Neural cell (in vitro differentiated cells): Measurements from ENCODE around the gene NAALADL1. TPM values are rescaled to one million over a fixed set of nuclear protein-coding genes. Genes with fewer than 3 reads are reported as not detected.

Experiments
- H2AFZ ChIP-seq: fragments of 200-600, 300-800 bp; sonication (generic), shearing (Covaris generic); 2 replicates; pipeline ENCODE4 v1.6.0; 2014; ENCODE audit warnings: low read depth, mild to moderate bottlenecking, antibody characterized with exemption, low read length, moderate library complexity
- H3F3A ChIP-seq: fragments of 200-600 bp; shearing (Covaris generic); 2 replicates; pipeline ENCODE4 v1.6.1; 2016; ENCODE audit warnings: mild to moderate bottlenecking, moderate library complexity, mixed read lengths, antibody characterized with exemption, low read length; ENCODE audit not compliant: insufficient read depth, poor library complexity, severe bottlenecking
- H3K27ac ChIP-seq: fragments of 200-600, 300-800 bp; sonication (generic), shearing (Covaris generic); 2 replicates; pipeline ENCODE4 v1.5.1; 2014; ENCODE audit warnings: mild to moderate bottlenecking, low read length, moderate library complexity
- H3K27me3 ChIP-seq: fragments of 300-800, 200-600 bp; sonication (generic), shearing (Covaris generic); 2 replicates; pipeline ENCODE4 v1.6.0; 2014; ENCODE audit warnings: mild to moderate bottlenecking, low read depth, low read length, moderate library complexity; ENCODE audit not compliant: insufficient read depth
- H3K36me3 ChIP-seq: fragments of 300-800, 200-600 bp; sonication (generic), shearing (Covaris generic); 2 replicates; pipeline ENCODE4 v1.5.1; 2014; ENCODE audit warnings: mild to moderate bottlenecking, antibody characterized with exemption, low read length, moderate library complexity; ENCODE audit not compliant: insufficient read depth
- H3K4me2 ChIP-seq: fragments of 300-800, 200-600 bp; sonication (generic), shearing (Covaris generic); 2 replicates; pipeline ENCODE4 v1.6.0; 2014; ENCODE audit warnings: mild to moderate bottlenecking, low read length
- H3K4me3 ChIP-seq: fragments of 300-800, 200-600 bp; sonication (generic), shearing (Covaris generic); 2 replicates; pipeline ENCODE4 v1.5.1; 2014; ENCODE audit warnings: mild to moderate bottlenecking, low read length, moderate library complexity
- H3K79me2 ChIP-seq: fragments of 200-600 bp; shearing (Covaris generic); replicated peaks from 2 replicates; pipeline ENCODE4 v1.6.0; 2014; ENCODE audit warnings: mild to moderate bottlenecking, low read length, moderate library complexity; ENCODE audit not compliant: insufficient read depth
- H3K9ac ChIP-seq: fragments of 300-800, 200-600 bp; sonication (generic), shearing (Covaris generic); 2 replicates; pipeline ENCODE4 v1.6.1; 2016; ENCODE audit warnings: mild to moderate bottlenecking, low read length, mixed read lengths
- H3K9me2 ChIP-seq: fragments of 200-600 bp; shearing (Covaris generic); 2 replicates; pipeline ENCODE4 v1.6.1; 2016; ENCODE audit warnings: mild to moderate bottlenecking, low read length, mixed read lengths; ENCODE audit not compliant: insufficient read depth
- H3K9me3 ChIP-seq: fragments of 200-600, 300-800 bp; sonication (generic), shearing (Covaris generic); 2 replicates; pipeline ENCODE4 v1.6.1; 2016; ENCODE audit warnings: mild to moderate bottlenecking, mixed run types, low read length, moderate library complexity, mixed read lengths
- H4K20me1 ChIP-seq: fragments of 200-600 bp; shearing (Covaris generic); 2 replicates; pipeline ENCODE4 v1.6.1; 2016; ENCODE audit warnings: mild to moderate bottlenecking, mixed run types; ENCODE audit not compliant: insufficient read depth
- EP300 ChIP-seq: fragments of 450-650 bp; conservative IDR thresholded peaks from 2 replicates; pipeline ENCODE4 v1.6.1; 2014; ENCODE audit warnings: antibody characterized with exemption, mild to moderate bottlenecking, moderate library complexity; ENCODE audit not compliant: poor library complexity, severe bottlenecking
- EZH2 ChIP-seq: fragments of 200-600, 300-800 bp; shearing (Covaris generic), sonication (generic); IDR thresholded peaks from 2 replicates; pipeline ENCODE4 v1.6.1; 2014; ENCODE audit warnings: antibody characterized with exemption, low read length, borderline replicate concordance, mild to moderate bottlenecking; ENCODE audit not compliant: insufficient read depth, poor library complexity, severe bottlenecking
- MXI1 ChIP-seq: fragments of 450-650 bp; conservative IDR thresholded peaks from 2 replicates; pipeline ENCODE4 v1.6.1; 2014; ENCODE audit warnings: antibody characterized with exemption, mild to moderate bottlenecking; ENCODE audit not compliant: poor library complexity, severe bottlenecking
- POLR2AphosphoS5 ChIP-seq: IDR thresholded peaks from 2 replicates; pipeline ENCODE4 v1.6.1; 2012
- RAD21 ChIP-seq: fragments of 450-650 bp; conservative IDR thresholded peaks from 2 replicates; pipeline ENCODE4 v1.6.1; 2014; ENCODE audit warnings: antibody characterized with exemption, mild to moderate bottlenecking, moderate library complexity
- SMC3 ChIP-seq: fragments of 450-650 bp; conservative IDR thresholded peaks from 2 replicates; pipeline ENCODE4 v1.6.1; 2014; ENCODE audit warnings: antibody characterized with exemption, mild to moderate bottlenecking, moderate library complexity; ENCODE audit not compliant: poor library complexity
- TAF1 ChIP-seq: IDR thresholded peaks from 2 replicates; pipeline ENCODE4 v1.6.1; 2012; ENCODE audit warnings: low read depth
- polyA plus RNA-seq: library from polyadenylated mRNA; depleted of rRNA; stranded (reverse); fragments of >200 nt; gene quantifications from 2 replicates; pipeline ENCODE4 v1.2.3, GENCODE V29; 2014
- TF ChIP-seq, protein P1 (sequence below): IDR thresholded peaks from 2 replicates; pipeline ENCODE4 v1.6.1; 2012; ENCODE audit warnings: borderline replicate concordance
- TF ChIP-seq, protein P2 (sequence below): fragments of 450-650 bp; IDR thresholded peaks from 2 replicates; pipeline ENCODE4 v1.5.1; 2014; ENCODE audit warnings: antibody characterized with exemption, mild to moderate bottlenecking, moderate library complexity; ENCODE audit not compliant: poor library complexity, severe bottlenecking

Gene NAALADL1
- polyA plus RNA-seq, 1 donor from 2014 or later = not detected

DNA sequence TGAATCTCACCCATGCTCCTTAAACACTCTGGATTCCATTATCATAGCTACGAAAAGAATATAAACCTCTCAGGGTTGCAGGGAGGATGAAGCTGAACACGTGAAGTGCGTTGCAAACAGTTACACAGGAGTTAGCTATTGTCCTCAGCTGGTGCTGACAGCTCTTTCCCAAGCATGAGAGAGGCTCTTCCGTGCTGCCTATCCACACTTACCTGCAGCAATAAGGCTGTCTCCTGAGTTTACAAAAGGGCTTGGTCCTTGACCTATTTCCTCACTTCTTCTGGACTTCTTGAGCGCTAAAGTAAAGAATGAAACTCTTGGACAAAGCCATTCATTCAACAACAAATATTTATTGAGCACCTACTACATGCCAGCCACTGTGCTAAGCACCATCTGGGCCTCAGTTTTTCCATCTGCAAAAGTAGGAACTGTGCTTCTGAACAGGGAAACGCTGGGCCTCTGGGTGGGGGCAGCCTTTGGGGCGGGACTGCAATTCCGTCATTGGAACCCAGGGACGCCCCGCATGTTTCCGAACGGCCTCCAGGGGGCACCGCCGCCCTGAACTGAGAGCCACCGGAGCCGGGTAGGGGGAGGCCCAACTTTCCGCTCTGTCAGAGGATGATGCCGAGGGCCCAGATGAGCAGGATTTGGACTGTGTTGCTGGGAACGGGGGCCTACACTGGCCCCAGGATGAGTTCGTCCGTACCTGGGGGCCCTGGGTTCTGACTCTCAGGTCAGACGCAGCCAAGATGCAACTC, 45.0 kb downstream of the NAALADL1 start:
- peak overlapping the region; percentile 92 for H2AFZ ChIP-seq
- H3K4me3 ChIP-seq = peak overlapping the region; percentile 90
- H3K4me2 ChIP-seq = no peak overlapping the region
- H3K27ac ChIP-seq = peak overlapping the region; percentile 82
- H3K9me2 ChIP-seq = no peaks in the 10 kb centered on the region
- peak overlapping the region; percentile 84 for H3K9ac ChIP-seq
- no peaks in the 10 kb centered on the region for H3K79me2 ChIP-seq
- H3K27me3 ChIP-seq = no peaks in the 10 kb centered on the region
- H3F3A ChIP-seq = no peaks in the 10 kb centered on the region
- H3K9me3 ChIP-seq = no peaks in the 10 kb centered on the region
- H4K20me1 ChIP-seq = no peaks in the 10 kb centered on the region
- H3K36me3 ChIP-seq = no peaks in the 10 kb centered on the region
- TF ChIP-seq RAD21 (peak; percentile 60), EP300 (no peak), SMC3 (peak; percentile 73)

DNA sequence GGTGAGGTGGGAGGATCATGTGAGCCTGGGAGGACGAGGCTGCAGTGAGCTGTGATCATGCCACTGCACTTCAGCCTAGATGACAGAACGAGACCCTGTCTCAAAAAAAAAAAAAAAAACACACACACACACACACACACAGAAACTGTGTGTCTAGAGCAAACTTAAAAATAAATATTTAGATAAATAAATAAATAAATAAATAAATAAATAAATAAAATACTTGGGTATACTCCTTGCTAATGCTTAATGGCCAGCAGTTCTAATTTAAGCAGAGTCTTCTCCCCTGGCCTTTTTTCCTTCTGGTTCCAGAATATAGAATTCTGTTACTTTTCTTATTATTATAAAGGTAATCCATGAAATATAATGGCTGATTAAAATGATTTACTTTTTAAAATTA, 49.5 kb downstream of the NAALADL1 start:
- no peaks in the 10 kb centered on the region for H4K20me1 ChIP-seq
- no peak overlapping the region for H3K9ac ChIP-seq
- no peaks in the 10 kb centered on the region for H3K9me3 ChIP-seq
- TF ChIP-seq, protein P1, sequence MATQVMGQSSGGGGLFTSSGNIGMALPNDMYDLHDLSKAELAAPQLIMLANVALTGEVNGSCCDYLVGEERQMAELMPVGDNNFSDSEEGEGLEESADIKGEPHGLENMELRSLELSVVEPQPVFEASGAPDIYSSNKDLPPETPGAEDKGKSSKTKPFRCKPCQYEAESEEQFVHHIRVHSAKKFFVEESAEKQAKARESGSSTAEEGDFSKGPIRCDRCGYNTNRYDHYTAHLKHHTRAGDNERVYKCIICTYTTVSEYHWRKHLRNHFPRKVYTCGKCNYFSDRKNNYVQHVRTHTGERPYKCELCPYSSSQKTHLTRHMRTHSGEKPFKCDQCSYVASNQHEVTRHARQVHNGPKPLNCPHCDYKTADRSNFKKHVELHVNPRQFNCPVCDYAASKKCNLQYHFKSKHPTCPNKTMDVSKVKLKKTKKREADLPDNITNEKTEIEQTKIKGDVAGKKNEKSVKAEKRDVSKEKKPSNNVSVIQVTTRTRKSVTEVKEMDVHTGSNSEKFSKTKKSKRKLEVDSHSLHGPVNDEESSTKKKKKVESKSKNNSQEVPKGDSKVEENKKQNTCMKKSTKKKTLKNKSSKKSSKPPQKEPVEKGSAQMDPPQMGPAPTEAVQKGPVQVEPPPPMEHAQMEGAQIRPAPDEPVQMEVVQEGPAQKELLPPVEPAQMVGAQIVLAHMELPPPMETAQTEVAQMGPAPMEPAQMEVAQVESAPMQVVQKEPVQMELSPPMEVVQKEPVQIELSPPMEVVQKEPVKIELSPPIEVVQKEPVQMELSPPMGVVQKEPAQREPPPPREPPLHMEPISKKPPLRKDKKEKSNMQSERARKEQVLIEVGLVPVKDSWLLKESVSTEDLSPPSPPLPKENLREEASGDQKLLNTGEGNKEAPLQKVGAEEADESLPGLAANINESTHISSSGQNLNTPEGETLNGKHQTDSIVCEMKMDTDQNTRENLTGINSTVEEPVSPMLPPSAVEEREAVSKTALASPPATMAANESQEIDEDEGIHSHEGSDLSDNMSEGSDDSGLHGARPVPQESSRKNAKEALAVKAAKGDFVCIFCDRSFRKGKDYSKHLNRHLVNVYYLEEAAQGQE = no peak
- TF ChIP-seq SMC3 = no peak
- TF ChIP-seq, protein P2, sequence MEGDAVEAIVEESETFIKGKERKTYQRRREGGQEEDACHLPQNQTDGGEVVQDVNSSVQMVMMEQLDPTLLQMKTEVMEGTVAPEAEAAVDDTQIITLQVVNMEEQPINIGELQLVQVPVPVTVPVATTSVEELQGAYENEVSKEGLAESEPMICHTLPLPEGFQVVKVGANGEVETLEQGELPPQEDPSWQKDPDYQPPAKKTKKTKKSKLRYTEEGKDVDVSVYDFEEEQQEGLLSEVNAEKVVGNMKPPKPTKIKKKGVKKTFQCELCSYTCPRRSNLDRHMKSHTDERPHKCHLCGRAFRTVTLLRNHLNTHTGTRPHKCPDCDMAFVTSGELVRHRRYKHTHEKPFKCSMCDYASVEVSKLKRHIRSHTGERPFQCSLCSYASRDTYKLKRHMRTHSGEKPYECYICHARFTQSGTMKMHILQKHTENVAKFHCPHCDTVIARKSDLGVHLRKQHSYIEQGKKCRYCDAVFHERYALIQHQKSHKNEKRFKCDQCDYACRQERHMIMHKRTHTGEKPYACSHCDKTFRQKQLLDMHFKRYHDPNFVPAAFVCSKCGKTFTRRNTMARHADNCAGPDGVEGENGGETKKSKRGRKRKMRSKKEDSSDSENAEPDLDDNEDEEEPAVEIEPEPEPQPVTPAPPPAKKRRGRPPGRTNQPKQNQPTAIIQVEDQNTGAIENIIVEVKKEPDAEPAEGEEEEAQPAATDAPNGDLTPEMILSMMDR = no peak
- H3K27me3 ChIP-seq = no peaks in the 10 kb centered on the region
- H3K4me3 ChIP-seq = no peak overlapping the region
- no peak overlapping the region for H3K4me2 ChIP-seq
- no peaks in the 10 kb centered on the region for H3K79me2 ChIP-seq
- no peak overlapping the region for H2AFZ ChIP-seq
- no peaks in the 10 kb centered on the region for H3K36me3 ChIP-seq
- H3K27ac ChIP-seq = no peak overlapping the region
- H3F3A ChIP-seq = no peaks in the 10 kb centered on the region
- no peaks in the 10 kb centered on the region for H3K9me2 ChIP-seq

DNA sequence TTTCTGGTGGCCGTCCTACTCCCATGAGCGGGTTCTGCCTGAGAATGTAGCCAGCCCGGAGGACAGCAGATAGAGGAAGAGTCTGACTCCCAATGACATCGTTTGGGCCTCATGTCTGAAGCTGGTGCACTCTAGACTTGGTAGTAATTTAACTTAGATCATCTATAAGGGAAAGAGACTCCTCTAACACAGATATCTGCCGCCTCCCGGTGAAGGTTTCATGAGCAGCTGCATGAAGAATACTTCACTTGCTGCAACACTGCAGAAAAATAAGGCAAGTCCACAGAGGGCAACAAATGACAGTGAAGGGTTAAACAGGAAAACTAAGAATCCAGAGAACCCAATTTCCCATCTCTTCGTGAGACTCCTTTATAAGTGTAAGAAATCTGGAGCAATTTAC, 50.3 kb downstream of the NAALADL1 start:
- Histone ChIP-seq H3K27me3 (no peaks in the 10 kb centered on the region), H3K36me3 (no peaks in the 10 kb centered on the region), H3F3A (no peaks in the 10 kb centered on the region), H3K9me2 (no peaks in the 10 kb centered on the region), H3K9ac (no peak overlapping the region), H3K79me2 (no peaks in the 10 kb centered on the region), H3K4me3 (no peak overlapping the region), H4K20me1 (no peaks in the 10 kb centered on the region), H2AFZ (no peak overlapping the region), H3K4me2 (no peak overlapping the region), H3K27ac (no peak overlapping the region), H3K9me3 (no peaks in the 10 kb centered on the region)
- no peak for TF ChIP-seq SMC3
- TF ChIP-seq POLR2AphosphoS5 = no peak
- TF ChIP-seq, protein P2 = no peak
- TF ChIP-seq TAF1 = no peak
- TF ChIP-seq, protein P1 = no peak
- no peak for TF ChIP-seq EP300
- no peak for TF ChIP-seq RAD21
- no peak for TF ChIP-seq EZH2
- TF ChIP-seq MXI1 = no peak
